ENCODE results near the gene DCXR. TPM values are rescaled to one million over a fixed set of nuclear protein-coding genes. Genes with fewer than 3 reads are reported as not detected.

The DCXR gene
- polyA plus RNA-seq, 3 donors = 88.8 to 93.1 (median 90.3) TPM

- Histone ChIP-seq H3K36me3 (replicated peaks in 1 of 2; ENCODE audit: control insufficient read depth in 1 of 2, insufficient read depth in 2 of 2, low read length in 2 of 2) (peaks cover 4 to 9% of the 10 kb centered on the region in 2 donors), H3K4me2 (replicated peaks; ENCODE audit: extremely low read depth, low read length, poor library complexity, severe bottlenecking) (no peak overlapping the region), H3K27me3 (ENCODE audit: control insufficient read depth in 2 of 2, insufficient read depth in 2 of 2, low read length in 2 of 2) (no peaks in the 10 kb centered on the region), H3K9ac (ENCODE audit: insufficient read depth, low read length, poor library complexity, severe bottlenecking) (no peak overlapping the region), H3K9me3 (replicated peaks in 1 of 2; ENCODE audit: control insufficient read depth in 1 of 2, insufficient read depth in 1 of 2, low read length in 2 of 2) (no peaks in the 10 kb centered on the region), H3K4me3 (replicated peaks in 1 of 3; ENCODE audit: low read depth in 2 of 3, low read length in 3 of 3) (no peak overlapping the region), H3K79me2 (ENCODE audit: insufficient read depth, low read length) (no peaks in the 10 kb centered on the region), H3K27ac (ENCODE audit: low read depth in 1 of 2, low read length in 2 of 2) (no peak overlapping the region), H2AFZ (ENCODE audit: insufficient read depth, low read depth, low read length, poor library complexity, severe bottlenecking) (no peak overlapping the region), H3K4me1 (ENCODE audit: control insufficient read depth in 1 of 2, insufficient read depth in 2 of 2, low read length in 2 of 2) (no peaks in the 10 kb centered on the region), H4K20me1 (ENCODE audit: insufficient read depth, low read length) (peaks cover 7% of the 10 kb centered on the region)
- Mint-ChIP-seq H3K27me3 (ENCODE audit: low read depth in 3 of 3) (peaks cover 2 to 4% (median 2%) of the 10 kb centered on the region in 3 donors), H3K9me3 (no peaks in the 10 kb centered on the region), H3K27ac (no peak overlapping the region), H3K36me3 (peaks cover 2 to 14% of the 10 kb centered on the region in 2 donors), H3K4me3 (no peak overlapping the region), H3K4me1 (no peaks in the 10 kb centered on the region)
- no peak for DNase-seq
- 97% methylated on average over 15 of the region's 24 CpGs for WGBS (ENCODE audit: insufficient coverage)
- TF ChIP-seq, protein P1, sequence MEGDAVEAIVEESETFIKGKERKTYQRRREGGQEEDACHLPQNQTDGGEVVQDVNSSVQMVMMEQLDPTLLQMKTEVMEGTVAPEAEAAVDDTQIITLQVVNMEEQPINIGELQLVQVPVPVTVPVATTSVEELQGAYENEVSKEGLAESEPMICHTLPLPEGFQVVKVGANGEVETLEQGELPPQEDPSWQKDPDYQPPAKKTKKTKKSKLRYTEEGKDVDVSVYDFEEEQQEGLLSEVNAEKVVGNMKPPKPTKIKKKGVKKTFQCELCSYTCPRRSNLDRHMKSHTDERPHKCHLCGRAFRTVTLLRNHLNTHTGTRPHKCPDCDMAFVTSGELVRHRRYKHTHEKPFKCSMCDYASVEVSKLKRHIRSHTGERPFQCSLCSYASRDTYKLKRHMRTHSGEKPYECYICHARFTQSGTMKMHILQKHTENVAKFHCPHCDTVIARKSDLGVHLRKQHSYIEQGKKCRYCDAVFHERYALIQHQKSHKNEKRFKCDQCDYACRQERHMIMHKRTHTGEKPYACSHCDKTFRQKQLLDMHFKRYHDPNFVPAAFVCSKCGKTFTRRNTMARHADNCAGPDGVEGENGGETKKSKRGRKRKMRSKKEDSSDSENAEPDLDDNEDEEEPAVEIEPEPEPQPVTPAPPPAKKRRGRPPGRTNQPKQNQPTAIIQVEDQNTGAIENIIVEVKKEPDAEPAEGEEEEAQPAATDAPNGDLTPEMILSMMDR (IDR thresholded peaks at IDR 0.05) = no peak
- intact Hi-C loops (cut with micrococcal nuclease) = no loop called here
Measured at GRCh38 chr17:82006468-82007227, 30.8 kb downstream of the DCXR start.

GRCh38 chr17:82005701-82006348 is 31.7 kb downstream of the DCXR start:
- TF ChIP-seq, protein P1 (IDR thresholded peaks at IDR 0.05) = no peak
- 98% methylated on average over 25 of the region's 30 CpGs for WGBS (ENCODE audit: insufficient coverage)
- no peak overlapping the region for H3K4me3 Mint-ChIP-seq

More at GRCh38 chr17:82005701-82006348, 31.7 kb downstream of the DCXR start:
- H3K27me3 ChIP-seq (ENCODE audit: control insufficient read depth in 2 of 2, insufficient read depth in 2 of 2, low read length in 2 of 2) = no peaks in the 10 kb centered on the region
- Mint-ChIP-seq H3K36me3 (peaks cover 0 to 12% of the 10 kb centered on the region in 2 donors), H3K9me3 (no peaks in the 10 kb centered on the region), H3K27ac (no peak overlapping the region), H3K4me1 (no peaks in the 10 kb centered on the region), H3K27me3 (ENCODE audit: low read depth in 3 of 3) (peaks cover 2 to 3% (median 2%) of the 10 kb centered on the region in 3 donors)
- DNase-seq = no peak
- intact Hi-C loops (cut with micrococcal nuclease) = no loop called here
- no peak overlapping the region for H3K4me3 ChIP-seq (replicated peaks in 1 of 3; ENCODE audit: low read depth in 2 of 3, low read length in 3 of 3)
- H3K4me2 ChIP-seq (replicated peaks; ENCODE audit: extremely low read depth, low read length, poor library complexity, severe bottlenecking) = no peak overlapping the region
- no peak overlapping the region for H3K27ac ChIP-seq (ENCODE audit: low read depth in 1 of 2, low read length in 2 of 2)
- H3K9ac ChIP-seq (ENCODE audit: insufficient read depth, low read length, poor library complexity, severe bottlenecking) = no peak overlapping the region
- no peaks in the 10 kb centered on the region for H3K4me1 ChIP-seq (ENCODE audit: control insufficient read depth in 1 of 2, insufficient read depth in 2 of 2, low read length in 2 of 2)
- H4K20me1 ChIP-seq (ENCODE audit: insufficient read depth, low read length) = peaks cover 7% of the 10 kb centered on the region
- H3K9me3 ChIP-seq (replicated peaks in 1 of 2; ENCODE audit: control insufficient read depth in 1 of 2, insufficient read depth in 1 of 2, low read length in 2 of 2) = no peaks in the 10 kb centered on the region
- peaks cover 0 to 9% of the 10 kb centered on the region in 2 donors for H3K36me3 ChIP-seq (replicated peaks in 1 of 2; ENCODE audit: control insufficient read depth in 1 of 2, insufficient read depth in 2 of 2, low read length in 2 of 2)
- H2AFZ ChIP-seq (ENCODE audit: insufficient read depth, low read depth, low read length, poor library complexity, severe bottlenecking) = no peak overlapping the region
- no peaks in the 10 kb centered on the region for H3K79me2 ChIP-seq (ENCODE audit: insufficient read depth, low read length)
